ENCODE measurements around the gene TCN2.

TCN2 gene

GRCh38 chr22:30643055-30643875 is 36.3 kb downstream of the TCN2 start:
- H3K9me3 ChIP-seq (ENCODE audit: control insufficient read depth, low read length) = no peaks in the 10 kb centered on the region
- H3K9ac ChIP-seq = no peak overlapping the region
- no peak overlapping the region for H3K27ac ChIP-seq
- H3K79me2 ChIP-seq = no peaks in the 10 kb centered on the region
- no peak overlapping the region for H3K4me3 ChIP-seq (ENCODE audit: low read depth, low read length)
- no peaks in the 10 kb centered on the region for H3K36me3 ChIP-seq (ENCODE audit: control insufficient read depth, insufficient read depth, low read length)
- TF ChIP-seq, protein P1, sequence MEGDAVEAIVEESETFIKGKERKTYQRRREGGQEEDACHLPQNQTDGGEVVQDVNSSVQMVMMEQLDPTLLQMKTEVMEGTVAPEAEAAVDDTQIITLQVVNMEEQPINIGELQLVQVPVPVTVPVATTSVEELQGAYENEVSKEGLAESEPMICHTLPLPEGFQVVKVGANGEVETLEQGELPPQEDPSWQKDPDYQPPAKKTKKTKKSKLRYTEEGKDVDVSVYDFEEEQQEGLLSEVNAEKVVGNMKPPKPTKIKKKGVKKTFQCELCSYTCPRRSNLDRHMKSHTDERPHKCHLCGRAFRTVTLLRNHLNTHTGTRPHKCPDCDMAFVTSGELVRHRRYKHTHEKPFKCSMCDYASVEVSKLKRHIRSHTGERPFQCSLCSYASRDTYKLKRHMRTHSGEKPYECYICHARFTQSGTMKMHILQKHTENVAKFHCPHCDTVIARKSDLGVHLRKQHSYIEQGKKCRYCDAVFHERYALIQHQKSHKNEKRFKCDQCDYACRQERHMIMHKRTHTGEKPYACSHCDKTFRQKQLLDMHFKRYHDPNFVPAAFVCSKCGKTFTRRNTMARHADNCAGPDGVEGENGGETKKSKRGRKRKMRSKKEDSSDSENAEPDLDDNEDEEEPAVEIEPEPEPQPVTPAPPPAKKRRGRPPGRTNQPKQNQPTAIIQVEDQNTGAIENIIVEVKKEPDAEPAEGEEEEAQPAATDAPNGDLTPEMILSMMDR (IDR thresholded peaks at IDR 0.05) = no peak
- no peaks in the 10 kb centered on the region for H3K4me1 ChIP-seq
- no peak overlapping the region for H3K4me2 ChIP-seq (ENCODE audit: low read length)
- H2AFZ ChIP-seq = no peak overlapping the region
- H3K27me3 ChIP-seq (ENCODE audit: control insufficient read depth, insufficient read depth, low read length) = no peaks in the 10 kb centered on the region

GRCh38 chr22:30646518-30647160 is 39.7 kb downstream of the TCN2 start:
- Histone ChIP-seq H3K4me1 (no peaks in the 10 kb centered on the region), H3K9ac (no peak overlapping the region), H3K27ac (no peak overlapping the region), H3K4me3 (ENCODE audit: low read depth, low read length) (no peak overlapping the region), H2AFZ (no peak overlapping the region), H3K27me3 (ENCODE audit: control insufficient read depth, insufficient read depth, low read length) (no peaks in the 10 kb centered on the region), H3K9me3 (ENCODE audit: control insufficient read depth, low read length) (no peaks in the 10 kb centered on the region), H3K79me2 (no peaks in the 10 kb centered on the region), H3K4me2 (ENCODE audit: low read length) (no peak overlapping the region), H3K36me3 (ENCODE audit: control insufficient read depth, insufficient read depth, low read length) (no peaks in the 10 kb centered on the region)
- TF ChIP-seq, protein P1 (IDR thresholded peaks at IDR 0.05) = no peak

GRCh38 chr22:30647536-30647935 is 40.6 kb downstream of the TCN2 start:
- TF ChIP-seq, protein P1 (IDR thresholded peaks at IDR 0.05) = no peak
- no peaks in the 10 kb centered on the region for H3K36me3 ChIP-seq (ENCODE audit: control insufficient read depth, insufficient read depth, low read length)
- H3K27me3 ChIP-seq (ENCODE audit: control insufficient read depth, insufficient read depth, low read length) = no peaks in the 10 kb centered on the region
- H3K9ac ChIP-seq = no peak overlapping the region
- H3K27ac ChIP-seq = no peak overlapping the region
- no peaks in the 10 kb centered on the region for H3K79me2 ChIP-seq
- no peak overlapping the region for H3K4me2 ChIP-seq (ENCODE audit: low read length)
- no peak overlapping the region for H3K4me3 ChIP-seq (ENCODE audit: low read depth, low read length)
- H2AFZ ChIP-seq = no peak overlapping the region
- no peaks in the 10 kb centered on the region for H3K9me3 ChIP-seq (ENCODE audit: control insufficient read depth, low read length)
- H3K4me1 ChIP-seq = no peaks in the 10 kb centered on the region

- Histone ChIP-seq H3K9ac (no peak overlapping the region), H3K79me2 (no peaks in the 10 kb centered on the region), H3K9me3 (ENCODE audit: control insufficient read depth, low read length) (no peaks in the 10 kb centered on the region), H3K4me1 (no peaks in the 10 kb centered on the region), H3K4me3 (ENCODE audit: low read depth, low read length) (no peak overlapping the region), H2AFZ (no peak overlapping the region), H3K27ac (no peak overlapping the region), H3K4me2 (ENCODE audit: low read length) (no peak overlapping the region), H3K36me3 (ENCODE audit: control insufficient read depth, insufficient read depth, low read length) (no peaks in the 10 kb centered on the region), H3K27me3 (ENCODE audit: control insufficient read depth, insufficient read depth, low read length) (no peaks in the 10 kb centered on the region)
- TF ChIP-seq, protein P1 (IDR thresholded peaks at IDR 0.05) = no peak
These were observed 41.9 kb downstream of the TCN2 start for GRCh38 chr22:30648825-30649224.

Data from parathyroid adenoma (tissue), 2 donors.